ENCODE results near the gene NPW.

- TF ChIP-seq CTCF (IDR thresholded peaks at IDR 0.05; ENCODE audit: low read depth, low read length, poor library complexity, severe bottlenecking) (no peak), EZH2phosphoT487 (IDR thresholded peaks at IDR 0.05; ENCODE audit: borderline replicate concordance, low read length) (no peak)
Measured at GRCh38 chr16:1981398-1981836, 38.2 kb upstream of the NPW start, which contains the start of gene NOXO1.

Measured in DOHH2 (cell line).